Uterus (tissue), 4 donors: ENCODE results near the gene C1orf50. TPM values are rescaled to one million over a fixed set of nuclear protein-coding genes. Genes with fewer than 3 reads are reported as not detected.

Experiments
- DNase-seq, 2 donors: peaks; one replicate each; pipeline ENCODE4 v3.0.0-alpha.2; 2019 to 2020
- H3K27ac ChIP-seq, 2 donors: fragments of 200-600 bp; sonication (generic); 1 replicate in 1 of 2; 2 replicates in 1 of 2; pipeline ENCODE4 v1.5.1; 2016 to 2018
- H3K27me3 ChIP-seq, 2 donors: fragments of 200-600 bp; sonication (generic); one replicate each; pipeline ENCODE4 v1.5.1; 2018 to 2019; ENCODE audit warnings: control low read depth in 1 of 2
- H3K36me3 ChIP-seq, 2 donors: fragments of 200-600 bp; sonication (generic); one replicate each; pipeline ENCODE4 v1.5.1; 2019; ENCODE audit warnings: control low read depth in 1 of 2
- H3K4me1 ChIP-seq, 2 donors: fragments of 200-600 bp; sonication (generic); one replicate each; pipeline ENCODE4 v1.5.1; 2018 to 2019; ENCODE audit warnings: control low read depth in 1 of 2
- H3K4me3 ChIP-seq, 2 donors: fragments of 200-600 bp; sonication (generic); 1 replicate in 1 of 2; 2 replicates in 1 of 2; pipeline ENCODE4 v1.5.1; 2018 to 2019; ENCODE audit warnings: mild to moderate bottlenecking in 1 of 2
- H3K9me3 ChIP-seq, 2 donors: fragments of 200-600 bp; sonication (generic); one replicate each; pipeline ENCODE4 v1.5.1; 2019; ENCODE audit warnings: control low read depth in 1 of 2
- POLR2A ChIP-seq, 2 donors: fragments of 450-650 bp; IDR thresholded peaks; one replicate each; pipeline ENCODE4 v1.6.1; 2016; ENCODE audit warnings: antibody characterized with exemption in 2 of 2, mild to moderate bottlenecking in 1 of 2, moderate library complexity in 1 of 2
- intact Hi-C: fragments of 100-400 bp; cut with DNase I; formaldehyde crosslinking; loops from one replicate; pipeline ENCODE4 v1.15.1; 2023; ENCODE audit warnings: low total_unique reads
- total RNA-seq, 4 donors: library from RNA; depleted of rRNA in 3 of 4; stranded (reverse); fragments of >200 nt in 3 of 4; gene quantifications; one replicate each; pipeline versions ENCODE4 v1.1.0 to v1.2.4, GENCODE V29; 2014 to 2023
- TF ChIP-seq, protein P1 (sequence below), 4 experiments: fragments of 200-600 bp in 2 of 4; fragments of 450-650 bp in 2 of 4; sonication (generic) in 2 of 4; IDR thresholded peaks; one replicate each; pipeline ENCODE4 v1.5.1; 2016 to 2019; ENCODE audit warnings: antibody characterized with exemption in 4 of 4, mild to moderate bottlenecking in 2 of 4, moderate library complexity in 1 of 4
- donor health status: DM: yes; HTN: yes; CAD: no.

Gene C1orf50
- total RNA-seq, 4 donors from 2014 or later = 0.26 to 6.7 (median 5.7) TPM; not detected in 1

DNA sequence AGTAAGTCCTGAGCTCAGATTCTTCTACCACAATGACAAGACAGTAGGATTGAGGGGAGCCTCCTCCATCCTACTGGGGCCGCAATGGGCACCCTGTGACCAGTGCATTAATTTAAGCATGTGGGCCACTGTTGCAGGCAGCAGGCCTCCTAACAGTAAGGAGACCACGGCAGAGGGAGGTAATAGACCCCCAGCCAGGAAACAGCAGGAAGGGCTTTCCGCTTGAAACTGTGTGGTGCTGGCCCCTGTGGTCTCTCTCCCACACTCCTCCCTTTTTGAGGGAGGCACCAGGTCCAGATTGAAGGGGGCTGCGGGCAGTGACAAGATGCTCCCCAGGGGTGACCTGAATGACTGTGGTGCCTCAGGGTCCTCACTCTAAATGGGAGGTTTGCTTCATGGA lies 25.3 kb upstream of the C1orf50 start:
- TF ChIP-seq, protein P1, sequence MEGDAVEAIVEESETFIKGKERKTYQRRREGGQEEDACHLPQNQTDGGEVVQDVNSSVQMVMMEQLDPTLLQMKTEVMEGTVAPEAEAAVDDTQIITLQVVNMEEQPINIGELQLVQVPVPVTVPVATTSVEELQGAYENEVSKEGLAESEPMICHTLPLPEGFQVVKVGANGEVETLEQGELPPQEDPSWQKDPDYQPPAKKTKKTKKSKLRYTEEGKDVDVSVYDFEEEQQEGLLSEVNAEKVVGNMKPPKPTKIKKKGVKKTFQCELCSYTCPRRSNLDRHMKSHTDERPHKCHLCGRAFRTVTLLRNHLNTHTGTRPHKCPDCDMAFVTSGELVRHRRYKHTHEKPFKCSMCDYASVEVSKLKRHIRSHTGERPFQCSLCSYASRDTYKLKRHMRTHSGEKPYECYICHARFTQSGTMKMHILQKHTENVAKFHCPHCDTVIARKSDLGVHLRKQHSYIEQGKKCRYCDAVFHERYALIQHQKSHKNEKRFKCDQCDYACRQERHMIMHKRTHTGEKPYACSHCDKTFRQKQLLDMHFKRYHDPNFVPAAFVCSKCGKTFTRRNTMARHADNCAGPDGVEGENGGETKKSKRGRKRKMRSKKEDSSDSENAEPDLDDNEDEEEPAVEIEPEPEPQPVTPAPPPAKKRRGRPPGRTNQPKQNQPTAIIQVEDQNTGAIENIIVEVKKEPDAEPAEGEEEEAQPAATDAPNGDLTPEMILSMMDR (IDR thresholded peaks at IDR 0.05) = no peak
- TF ChIP-seq POLR2A (IDR thresholded peaks at IDR 0.05) = no peak
- Histone ChIP-seq H3K27ac (no peak overlapping the region), H3K27me3 (no peaks in the 10 kb centered on the region), H3K4me1 (no peaks in the 10 kb centered on the region), H3K4me3 (no peak overlapping the region), H3K36me3 (no peaks in the 10 kb centered on the region), H3K9me3 (no peaks in the 10 kb centered on the region)
- intact Hi-C loops = no loop called here
- no peak for DNase-seq

DNA sequence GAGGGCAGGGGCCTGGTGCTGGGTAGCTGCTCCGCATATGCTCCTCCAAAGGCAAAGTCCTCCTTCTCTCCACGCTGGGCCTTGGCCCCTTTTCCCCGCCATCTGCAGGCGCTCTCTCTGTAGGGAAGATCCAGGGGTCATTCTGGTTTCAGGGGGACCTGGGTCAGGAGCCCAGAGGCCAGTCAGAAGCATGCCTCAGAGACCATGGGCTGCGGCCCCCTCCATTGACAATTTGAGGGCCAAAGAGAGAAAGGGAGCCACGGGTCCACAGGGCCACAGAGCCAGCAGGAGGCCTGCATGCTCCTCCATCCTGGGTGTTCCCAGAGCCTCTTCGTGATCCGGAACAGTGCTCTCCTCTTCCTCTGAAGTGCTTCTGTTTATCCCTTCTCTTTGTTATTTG lies 24.9 kb upstream of the C1orf50 start:
- no peak for DNase-seq
- H3K4me3 ChIP-seq = no peak overlapping the region
- H3K36me3 ChIP-seq = no peaks in the 10 kb centered on the region
- TF ChIP-seq POLR2A (IDR thresholded peaks at IDR 0.05) = no peak
- TF ChIP-seq, protein P1 (IDR thresholded peaks at IDR 0.05) = no peak
- no peaks in the 10 kb centered on the region for H3K27me3 ChIP-seq
- intact Hi-C loops = no loop called here
- no peaks in the 10 kb centered on the region for H3K4me1 ChIP-seq
- H3K27ac ChIP-seq = no peak overlapping the region
- H3K9me3 ChIP-seq = no peaks in the 10 kb centered on the region

DNA sequence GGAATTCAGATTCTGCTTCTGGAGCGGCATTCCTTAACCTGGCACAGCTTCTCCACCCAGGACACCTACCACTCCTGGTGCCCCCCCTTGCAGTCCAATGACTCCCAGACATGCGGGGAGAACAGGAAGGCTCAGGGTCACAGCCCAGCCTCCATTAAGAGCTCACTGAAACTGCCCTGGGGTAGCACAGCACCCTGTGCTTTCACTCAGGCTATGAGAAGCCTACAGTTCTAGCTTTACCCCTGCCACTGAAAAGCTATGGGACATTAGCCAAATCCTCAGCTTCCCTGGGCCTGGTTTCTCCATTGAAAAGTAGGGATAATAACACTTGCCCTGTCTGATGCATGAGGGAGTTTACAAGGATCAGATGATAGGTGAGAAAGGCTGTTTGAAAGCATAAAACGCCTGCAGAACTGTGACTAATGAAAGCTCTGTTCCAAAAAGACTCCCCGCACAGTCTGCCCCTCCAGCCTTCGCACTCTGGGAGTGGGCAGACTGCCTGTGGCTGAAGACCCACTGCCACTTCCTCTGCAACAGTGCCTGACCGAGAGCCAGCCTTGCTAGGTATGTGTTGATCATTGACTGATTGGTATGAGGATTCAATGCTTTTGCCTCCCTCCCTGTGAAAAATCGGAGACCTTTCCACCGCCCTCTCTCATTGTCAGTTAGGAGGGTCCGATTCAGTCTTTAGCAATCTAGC lies 24.3 kb upstream of the C1orf50 start:
- intact Hi-C loops = no loop called here
- TF ChIP-seq POLR2A (IDR thresholded peaks at IDR 0.05) = no peak
- TF ChIP-seq, protein P1 (IDR thresholded peaks at IDR 0.05) = no peak

DNA sequence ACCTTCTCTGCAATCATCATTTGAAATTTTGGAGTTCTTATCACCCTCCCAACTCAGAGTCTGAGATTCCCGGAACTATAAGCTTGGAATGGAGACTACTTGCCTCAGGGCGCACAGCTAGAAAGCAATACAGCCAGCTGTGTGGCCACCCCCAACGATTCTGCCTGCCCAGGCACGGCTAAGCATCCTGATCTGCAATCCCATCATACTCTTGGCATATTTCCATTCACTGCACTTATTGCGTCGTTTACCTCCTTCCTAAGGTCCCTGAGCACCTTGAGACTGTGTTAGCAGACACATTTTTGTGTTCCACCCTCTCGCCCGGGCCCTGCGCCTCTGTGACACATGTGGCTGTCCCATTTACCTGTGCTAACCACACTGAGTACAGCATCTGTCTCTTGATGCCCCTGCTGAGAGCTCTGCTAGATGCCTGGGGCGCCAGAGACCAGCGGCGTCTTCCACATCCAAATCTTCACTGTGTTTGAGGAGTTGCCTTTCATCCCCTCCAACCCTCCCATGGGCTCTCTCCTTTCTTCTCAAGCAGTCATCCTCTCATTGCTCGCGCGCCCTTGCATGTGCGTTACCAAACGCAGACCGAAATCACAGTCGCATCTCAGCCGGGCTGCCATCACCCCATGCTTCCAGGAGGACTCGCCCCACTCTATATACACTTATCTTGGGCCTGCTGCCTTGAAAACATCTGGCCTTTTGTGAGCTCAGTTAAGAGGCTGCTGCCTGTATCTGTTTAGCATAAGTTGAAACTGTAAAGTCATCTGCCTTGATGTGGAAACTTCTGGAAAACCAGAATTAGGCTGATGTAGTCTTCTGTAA lies 23.5 kb upstream of the C1orf50 start:
- Histone ChIP-seq H3K36me3 (no peaks in the 10 kb centered on the region), H3K4me1 (no peaks in the 10 kb centered on the region), H3K9me3 (no peaks in the 10 kb centered on the region), H3K4me3 (no peak overlapping the region), H3K27ac (no peak overlapping the region), H3K27me3 (no peaks in the 10 kb centered on the region)
- TF ChIP-seq, protein P1 (IDR thresholded peaks at IDR 0.05) = no peak
- intact Hi-C loops = no loop called here
- no peak for DNase-seq

More for the DNA sequence above, 24.3 kb upstream of the C1orf50 start:
- H3K36me3 ChIP-seq = no peaks in the 10 kb centered on the region
- H3K4me3 ChIP-seq = no peak overlapping the region
- no peaks in the 10 kb centered on the region for H3K27me3 ChIP-seq
- no peaks in the 10 kb centered on the region for H3K4me1 ChIP-seq
- no peak for DNase-seq
- H3K9me3 ChIP-seq = no peaks in the 10 kb centered on the region
- H3K27ac ChIP-seq = no peak overlapping the region

DNA sequence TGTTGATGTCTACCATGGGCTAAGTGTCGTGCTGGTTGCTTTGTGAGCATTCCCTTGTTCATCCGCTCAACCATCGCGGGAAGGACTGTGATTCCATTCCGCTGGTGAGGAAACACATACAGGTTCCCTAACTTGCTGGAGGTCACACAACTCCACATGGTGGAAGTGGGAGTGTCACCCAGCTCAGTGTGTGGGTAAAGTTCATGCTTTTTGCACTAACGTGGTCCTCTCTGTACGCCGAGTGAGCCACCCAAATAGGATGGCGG lies 23.0 kb upstream of the C1orf50 start:
- no peak overlapping the region for H3K27ac ChIP-seq
- DNase-seq = no peak
- H3K36me3 ChIP-seq = no peaks in the 10 kb centered on the region
- H3K9me3 ChIP-seq = no peaks in the 10 kb centered on the region
- TF ChIP-seq, protein P1 (IDR thresholded peaks at IDR 0.05) = no peak
- no peak for TF ChIP-seq POLR2A (IDR thresholded peaks at IDR 0.05)
- intact Hi-C loops = no loop called here
- no peaks in the 10 kb centered on the region for H3K4me1 ChIP-seq
- H3K4me3 ChIP-seq = no peak overlapping the region
- no peaks in the 10 kb centered on the region for H3K27me3 ChIP-seq
